Measurements from ENCODE around the gene PRIM2. TPM values are rescaled to one million over a fixed set of nuclear protein-coding genes. Genes with fewer than 3 reads are reported as not detected.
A peak's percentile ranks its signal among the peaks of the same experiment; 100 is the strongest.

PRIM2 gene
- total and polyA plus RNA-seq, 9 of the 15 experiments (the other 6 are each of a cell fraction or from before 2014, with no cell fraction given), result 19.8 to 57.5 (median 33.4) TPM

DNA sequence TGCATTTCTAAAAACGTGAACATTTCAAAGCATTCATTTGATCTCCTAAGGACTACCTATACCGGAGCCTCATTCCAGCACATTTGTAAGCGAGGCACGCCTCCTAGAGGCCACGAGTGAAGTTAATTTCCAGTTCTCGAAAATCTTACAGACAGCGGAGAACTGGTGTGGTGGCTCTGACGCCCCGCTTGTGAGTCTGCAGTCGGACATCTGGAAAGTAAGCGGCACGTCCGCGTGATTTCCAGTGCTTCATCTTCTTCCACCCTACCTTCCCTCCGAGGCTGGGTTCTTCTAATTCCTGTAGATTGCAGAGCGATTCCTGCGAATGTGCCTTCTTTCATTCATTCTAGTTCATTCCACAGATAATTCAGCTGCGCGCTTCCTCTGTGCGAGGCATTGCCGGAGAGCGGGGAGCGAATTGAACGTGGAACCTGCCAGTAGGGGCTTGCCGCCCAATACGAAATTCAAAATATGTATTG lies 810 bp upstream of the PRIM2 start (continued):
- peak; percentile 42; the same call in 1 of the 2 replicates for TF ChIP-seq MYC (IDR thresholded peaks at IDR 0.05; ENCODE audit: low read depth, low read length)
- no peak for TF ChIP-seq MYC (CRISPR knock-in tag; IDR thresholded peaks at IDR 0.05; ENCODE audit: borderline replicate concordance, low read depth)
- TF ChIP-seq ARID2 (IDR thresholded peaks at IDR 0.05), result no peak
- TF ChIP-seq U2AF2 (optimal IDR thresholded peaks at IDR 0.05; ENCODE audit: low read depth, low read length), result no peak
- TF ChIP-seq ZNF431 (CRISPR knock-in tag; IDR thresholded peaks at IDR 0.05), result 0 out of 2 replicates have a peak, but pooled peaks have one; percentile 41
- TF ChIP-seq, protein P1, sequence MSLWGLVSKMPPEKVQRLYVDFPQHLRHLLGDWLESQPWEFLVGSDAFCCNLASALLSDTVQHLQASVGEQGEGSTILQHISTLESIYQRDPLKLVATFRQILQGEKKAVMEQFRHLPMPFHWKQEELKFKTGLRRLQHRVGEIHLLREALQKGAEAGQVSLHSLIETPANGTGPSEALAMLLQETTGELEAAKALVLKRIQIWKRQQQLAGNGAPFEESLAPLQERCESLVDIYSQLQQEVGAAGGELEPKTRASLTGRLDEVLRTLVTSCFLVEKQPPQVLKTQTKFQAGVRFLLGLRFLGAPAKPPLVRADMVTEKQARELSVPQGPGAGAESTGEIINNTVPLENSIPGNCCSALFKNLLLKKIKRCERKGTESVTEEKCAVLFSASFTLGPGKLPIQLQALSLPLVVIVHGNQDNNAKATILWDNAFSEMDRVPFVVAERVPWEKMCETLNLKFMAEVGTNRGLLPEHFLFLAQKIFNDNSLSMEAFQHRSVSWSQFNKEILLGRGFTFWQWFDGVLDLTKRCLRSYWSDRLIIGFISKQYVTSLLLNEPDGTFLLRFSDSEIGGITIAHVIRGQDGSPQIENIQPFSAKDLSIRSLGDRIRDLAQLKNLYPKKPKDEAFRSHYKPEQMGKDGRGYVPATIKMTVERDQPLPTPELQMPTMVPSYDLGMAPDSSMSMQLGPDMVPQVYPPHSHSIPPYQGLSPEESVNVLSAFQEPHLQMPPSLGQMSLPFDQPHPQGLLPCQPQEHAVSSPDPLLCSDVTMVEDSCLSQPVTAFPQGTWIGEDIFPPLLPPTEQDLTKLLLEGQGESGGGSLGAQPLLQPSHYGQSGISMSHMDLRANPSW (CRISPR knock-in tag; IDR thresholded peaks at IDR 0.05), result no peak
- TF ChIP-seq CREB3L1 (IDR thresholded peaks at IDR 0.05; ENCODE audit: borderline replicate concordance, low read depth), result no peak; the same call in 1 of the 2 replicates
- TF ChIP-seq SETDB1 (IDR thresholded peaks at IDR 0.05; ENCODE audit: low read length), result no peak
- no peak for TF ChIP-seq CHD2 (IDR thresholded peaks at IDR 0.05; ENCODE audit: low read depth, low read length)
- peak; percentile 2 for TF ChIP-seq RBBP5 (IDR thresholded peaks at IDR 0.05; ENCODE audit: borderline replicate concordance, insufficient read depth, low read length, poor library complexity, severe bottlenecking)
- TF ChIP-seq TAF1 (IDR thresholded peaks at IDR 0.05; ENCODE audit: control insufficient read depth, extremely low read depth, insufficient read depth, low read length, severe bottlenecking), result peak; percentile 20
- TF ChIP-seq ARID3A (IDR thresholded peaks at IDR 0.05; ENCODE audit: borderline replicate concordance, low read depth, low read length), result peak; percentile 84; the same call in 1 of the 2 replicates
- TF ChIP-seq ZNF57 (CRISPR knock-in tag; IDR thresholded peaks at IDR 0.05), result no peak
- TF ChIP-seq, protein P2, sequence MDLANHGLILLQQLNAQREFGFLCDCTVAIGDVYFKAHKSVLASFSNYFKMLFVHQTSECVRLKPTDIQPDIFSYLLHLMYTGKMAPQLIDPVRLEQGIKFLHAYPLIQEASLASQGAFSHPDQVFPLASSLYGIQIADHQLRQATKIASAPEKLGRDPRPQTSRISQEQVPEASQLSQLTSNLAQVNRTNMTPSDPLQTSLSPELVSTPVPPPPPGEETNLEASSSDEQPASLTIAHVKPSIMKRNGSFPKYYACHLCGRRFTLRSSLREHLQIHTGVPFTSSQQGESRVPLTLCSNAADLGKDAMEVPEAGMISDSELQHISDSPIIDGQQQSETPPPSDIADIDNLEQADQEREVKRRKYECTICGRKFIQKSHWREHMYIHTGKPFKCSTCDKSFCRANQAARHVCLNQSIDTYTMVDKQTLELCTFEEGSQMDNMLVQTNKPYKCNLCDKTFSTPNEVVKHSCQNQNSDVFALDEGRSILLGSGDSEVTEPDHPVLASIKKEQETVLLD (IDR thresholded peaks at IDR 0.05), result no peak
- TF ChIP-seq RBM14 (IDR thresholded peaks at IDR 0.05; ENCODE audit: borderline replicate concordance, insufficient read depth, low read depth, low read length), result no peak
- TF ChIP-seq CHCHD3 (CRISPR knock-in tag; IDR thresholded peaks at IDR 0.05), result no peak
- TF ChIP-seq, protein P3, sequence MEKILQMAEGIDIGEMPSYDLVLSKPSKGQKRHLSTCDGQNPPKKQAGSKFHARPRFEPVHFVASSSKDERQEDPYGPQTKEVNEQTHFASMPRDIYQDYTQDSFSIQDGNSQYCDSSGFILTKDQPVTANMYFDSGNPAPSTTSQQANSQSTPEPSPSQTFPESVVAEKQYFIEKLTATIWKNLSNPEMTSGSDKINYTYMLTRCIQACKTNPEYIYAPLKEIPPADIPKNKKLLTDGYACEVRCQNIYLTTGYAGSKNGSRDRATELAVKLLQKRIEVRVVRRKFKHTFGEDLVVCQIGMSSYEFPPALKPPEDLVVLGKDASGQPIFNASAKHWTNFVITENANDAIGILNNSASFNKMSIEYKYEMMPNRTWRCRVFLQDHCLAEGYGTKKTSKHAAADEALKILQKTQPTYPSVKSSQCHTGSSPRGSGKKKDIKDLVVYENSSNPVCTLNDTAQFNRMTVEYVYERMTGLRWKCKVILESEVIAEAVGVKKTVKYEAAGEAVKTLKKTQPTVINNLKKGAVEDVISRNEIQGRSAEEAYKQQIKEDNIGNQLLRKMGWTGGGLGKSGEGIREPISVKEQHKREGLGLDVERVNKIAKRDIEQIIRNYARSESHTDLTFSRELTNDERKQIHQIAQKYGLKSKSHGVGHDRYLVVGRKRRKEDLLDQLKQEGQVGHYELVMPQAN (IDR thresholded peaks at IDR 0.05; ENCODE audit: borderline replicate concordance), result peak; percentile 61; the same call in 1 of the 2 replicates
- peak; percentile 58 for TF ChIP-seq CREM (IDR thresholded peaks at IDR 0.05; ENCODE audit: low read depth)
- TF ChIP-seq ZBTB8A (IDR thresholded peaks at IDR 0.05; ENCODE audit: partially characterized antibody), result no peak
